Astrocyte of the spinal cord (primary cell): Measurements from ENCODE around the gene KASH5.

Experiments used
- DNase-seq: peaks from one replicate; pipeline ENCODE4 v3.0.0; 2011; ENCODE audit warnings: low read depth, low spot score
- H3K4me3 ChIP-seq: 2 replicates; pipeline ENCODE4 v1.5.1; 2011; ENCODE audit warnings: low read depth, mild to moderate bottlenecking, low read length, moderate library complexity
- CTCF ChIP-seq: IDR thresholded peaks from 2 replicates; pipeline ENCODE4 v1.5.1; 2012; ENCODE audit warnings: low read depth, mild to moderate bottlenecking, low read length, inconsistent platforms
- in situ Hi-C: cut with HindIII; loops from 2 replicates; pipeline ENCODE4 v1.10.0; 2017; ENCODE audit warnings: low sequenced_read_pairs

The KASH5 gene

GRCh38 chr19:49398001-49398615 is 10.1 kb downstream of the KASH5 start:
- DNase-seq, result no peak
- in situ Hi-C loops, result no loop called here
- no peak for TF ChIP-seq CTCF

GRCh38 chr19:49398931-49399330 is 10.9 kb downstream of the KASH5 start:
- DNase-seq, result no peak
- H3K4me3 ChIP-seq, result no peak overlapping the region
- in situ Hi-C loops, result no loop called here
- TF ChIP-seq CTCF, result no peak

More at GRCh38 chr19:49398001-49398615, 10.1 kb downstream of the KASH5 start:
- no peak overlapping the region for H3K4me3 ChIP-seq

GRCh38 chr19:49400029-49400428 is 12.0 kb downstream of the KASH5 start:
- no peak overlapping the region for H3K4me3 ChIP-seq
- TF ChIP-seq CTCF, result no peak
- no peak for DNase-seq
- in situ Hi-C loops, result no loop called here

- DNase-seq, result peak; percentile 80
- TF ChIP-seq CTCF, result no peak
- in situ Hi-C loops, result no loop called here
- no peak overlapping the region for H3K4me3 ChIP-seq
Observed at GRCh38 chr19:49403404-49404187, 15.5 kb downstream of the KASH5 start.

GRCh38 chr19:49407079-49407478 is 19.0 kb downstream of the KASH5 start:
- in situ Hi-C loops, result no loop called here
- no peak overlapping the region for H3K4me3 ChIP-seq
- TF ChIP-seq CTCF, result no peak

GRCh38 chr19:49407482-49408015 is 19.5 kb downstream of the KASH5 start:
- in situ Hi-C loops, result no loop called here
- no peak overlapping the region for H3K4me3 ChIP-seq
- TF ChIP-seq CTCF, result no peak
- DNase-seq, result no peak

More at GRCh38 chr19:49407079-49407478, 19.0 kb downstream of the KASH5 start:
- DNase-seq, result no peak
